Caco-2 (cell line): ENCODE measurements around the gene UNC79. TPM values are rescaled to one million over a fixed set of nuclear protein-coding genes. Genes with fewer than 3 reads are reported as not detected.

Experiments used
- BruUV-seq: library from RNA; stranded (reverse); fragments of 400-500 nt; replicated peaks from 2 replicates; lab custom pipeline; 2021; lab: Mats Ljungman, UMichigan
- CTCF ChIA-PET: fragments of 300-600 bp; sonication (Branson Sonifier 250); formaldehyde crosslinking; loops from one replicate; lab custom pipeline; 2022; ENCODE audit warnings: antibody characterized with exemption; lab: Charles Lee
- POLR2A ChIA-PET: fragments of 300-600 bp; sonication (Branson Sonifier 250); formaldehyde crosslinking; loops from one replicate; lab custom pipeline; 2022; ENCODE audit warnings: antibody characterized with exemption; lab: Charles Lee
- DNase-seq, 2 experiments: peaks; one replicate each; pipeline versions ENCODE4 v3.0.0 to v3.0.0-alpha.2; 2020 to 2022
- H3K27me3 ChIP-seq: replicated peaks from 2 replicates; pipeline ENCODE4 v1.6.0; 2011; ENCODE audit warnings: low read length; ENCODE audit not compliant: control insufficient read depth, insufficient read depth
- H3K36me3 ChIP-seq: 2 replicates; pipeline ENCODE4 v1.5.1; 2011; ENCODE audit warnings: low read length; ENCODE audit not compliant: control insufficient read depth, insufficient read depth
- H3K4me1 ChIP-seq: fragments of 250-450 bp; sonication (Bioruptor Pico); 2 replicates; pipeline ENCODE4 v1.5.1; 2020; ENCODE audit warnings: mild to moderate bottlenecking
- H3K4me3 ChIP-seq: 2 replicates; pipeline ENCODE4 v1.5.1; 2011; ENCODE audit warnings: low read depth, mild to moderate bottlenecking, control low read depth, low read length
- H3K9me3 ChIP-seq: fragments of 250-450 bp; sonication (Bioruptor Pico); 2 replicates; pipeline ENCODE4 v1.5.1; 2020; ENCODE audit warnings: mild to moderate bottlenecking, moderate library complexity
- H3K27ac Mint-ChIP-seq: one replicate; pipeline ENCODE4 v1.8.0; 2022; ENCODE audit warnings: mixed read lengths; ENCODE audit not compliant: unreplicated experiment
- H3K27me3 Mint-ChIP-seq: one replicate; pipeline ENCODE4 v1.8.0; 2022; ENCODE audit warnings: mixed read lengths; ENCODE audit not compliant: insufficient read depth, unreplicated experiment
- H3K36me3 Mint-ChIP-seq: one replicate; pipeline ENCODE4 v1.8.0; 2022; ENCODE audit warnings: mild to moderate bottlenecking, mixed read lengths; ENCODE audit not compliant: insufficient read depth, unreplicated experiment
- H3K4me1 Mint-ChIP-seq: one replicate; pipeline ENCODE4 v1.8.0; 2022; ENCODE audit warnings: low read depth, mixed read lengths; ENCODE audit not compliant: unreplicated experiment
- H3K4me3 Mint-ChIP-seq: one replicate; pipeline ENCODE4 v1.8.0; 2022; ENCODE audit warnings: mild to moderate bottlenecking, moderate library complexity, mixed read lengths; ENCODE audit not compliant: unreplicated experiment
- H3K9me3 Mint-ChIP-seq: one replicate; pipeline ENCODE4 v1.8.0; 2022; ENCODE audit warnings: mixed read lengths; ENCODE audit not compliant: unreplicated experiment
- CTCF ChIP-seq, 2 experiments: fragments of 200-600 bp in 1 of 2; IDR thresholded peaks; 1 replicate in 1 of 2; 2 replicates in 1 of 2; pipeline versions ENCODE4 v1.5.1 to v1.8.0; 2011 to 2022; ENCODE audit warnings: antibody characterized with exemption in 1 of 2, control low read depth in 1 of 2, inconsistent platforms in 1 of 2, low read depth in 1 of 2, low read length in 1 of 2, mild to moderate bottlenecking in 1 of 2, moderate library complexity in 1 of 2; ENCODE audit not compliant: insufficient read depth in 1 of 2, severe bottlenecking in 1 of 2, unreplicated experiment in 1 of 2
- intact Hi-C: fragments of 100-400 bp; cut with micrococcal nuclease; formaldehyde crosslinking; loops from one replicate; pipeline ENCODE4 v1.10.0; 2022; ENCODE audit not compliant: unreplicated experiment
- total RNA-seq: library from RNA; stranded (reverse); gene quantifications from 2 replicates; pipeline ENCODE4 v1.2.3, GENCODE V29; 2022

Gene UNC79
- total RNA-seq, 1 experiment from 2014 or later, result 0.07 TPM

- POLR2A ChIA-PET, result no interaction called here
- no peak for TF ChIP-seq CTCF (IDR thresholded peaks at IDR 0.05; ENCODE audit: insufficient read depth in 1 of 2, low read depth in 1 of 2, low read length in 1 of 2, severe bottlenecking in 1 of 2, unreplicated experiment in 1 of 2)
- CTCF ChIA-PET, result no interaction called here
- H3K27ac Mint-ChIP-seq, result no peak overlapping the region
- H3K36me3 ChIP-seq, result no peaks in the 10 kb centered on the region
- H3K9me3 Mint-ChIP-seq, result no peaks in the 10 kb centered on the region
- no peaks in the 10 kb centered on the region for H3K4me1 Mint-ChIP-seq
- DNase-seq, result no peak
- no TSS peak for BruUV-seq
- H3K4me3 Mint-ChIP-seq, result no peak overlapping the region
- no peaks in the 10 kb centered on the region for H3K27me3 Mint-ChIP-seq
- no peaks in the 10 kb centered on the region for H3K4me1 ChIP-seq
- intact Hi-C loops, result no loop called here
- no peaks in the 10 kb centered on the region for H3K27me3 ChIP-seq
- H3K36me3 Mint-ChIP-seq, result no peaks in the 10 kb centered on the region
- H3K9me3 ChIP-seq, result no peaks in the 10 kb centered on the region
- H3K4me3 ChIP-seq, result no peak overlapping the region
These were observed 285.4 kb downstream of the UNC79 start for GRCh38 chr14:93716002-93716745.

GRCh38 chr14:93716746-93717667, 286.3 kb downstream of the UNC79 start:
- Histone ChIP-seq H3K4me1 (no peaks in the 10 kb centered on the region), H3K36me3 (no peaks in the 10 kb centered on the region), H3K4me3 (no peak overlapping the region), H3K27me3 (no peaks in the 10 kb centered on the region), H3K9me3 (no peaks in the 10 kb centered on the region)
- H3K4me1 Mint-ChIP-seq, result no peaks in the 10 kb centered on the region
- no peaks in the 10 kb centered on the region for H3K36me3 Mint-ChIP-seq
- no peak overlapping the region for H3K4me3 Mint-ChIP-seq
- no peaks in the 10 kb centered on the region for H3K9me3 Mint-ChIP-seq
- no peak overlapping the region for H3K27ac Mint-ChIP-seq
- no peak for TF ChIP-seq CTCF (IDR thresholded peaks at IDR 0.05; ENCODE audit: insufficient read depth in 1 of 2, low read depth in 1 of 2, low read length in 1 of 2, severe bottlenecking in 1 of 2, unreplicated experiment in 1 of 2)
- CTCF ChIA-PET, result no interaction called here
- POLR2A ChIA-PET, result no interaction called here
- no peaks in the 10 kb centered on the region for H3K27me3 Mint-ChIP-seq
- no peak for DNase-seq
- BruUV-seq, result no TSS peak
- intact Hi-C loops, result no loop called here

- BruUV-seq, result no TSS peak
- Mint-ChIP-seq H3K27me3 (no peaks in the 10 kb centered on the region), H3K36me3 (no peaks in the 10 kb centered on the region), H3K4me1 (no peaks in the 10 kb centered on the region), H3K27ac (no peak overlapping the region), H3K4me3 (no peak overlapping the region), H3K9me3 (no peaks in the 10 kb centered on the region)
- H3K36me3 ChIP-seq, result no peaks in the 10 kb centered on the region
- TF ChIP-seq CTCF (IDR thresholded peaks at IDR 0.05; ENCODE audit: insufficient read depth in 1 of 2, low read depth in 1 of 2, low read length in 1 of 2, severe bottlenecking in 1 of 2, unreplicated experiment in 1 of 2), result no peak
- H3K4me3 ChIP-seq, result no peak overlapping the region
- ChIA-PET POLR2A (no interaction called here), CTCF (no interaction called here)
- intact Hi-C loops, result no loop called here
- H3K4me1 ChIP-seq, result no peaks in the 10 kb centered on the region
- H3K9me3 ChIP-seq, result no peaks in the 10 kb centered on the region
- DNase-seq, result no peak
- H3K27me3 ChIP-seq, result no peaks in the 10 kb centered on the region
These were observed 287.1 kb downstream of the UNC79 start for GRCh38 chr14:93717668-93718320.
